Smooth muscle cell (in vitro differentiated cells): ENCODE measurements around the gene MCTP1. TPM values are rescaled to one million over a fixed set of nuclear protein-coding genes. Genes with fewer than 3 reads are reported as not detected.

Experiments used
- DNase-seq: peaks from one replicate; lab custom pipeline; 2025; ENCODE audit not compliant: unreplicated experiment; lab: John Stamatoyannopoulos, UW
- H2AFZ ChIP-seq: fragments of 200-600 bp; sonication (generic); 2 replicates; pipeline ENCODE4 v1.6.0; 2016; ENCODE audit warnings: antibody characterized with exemption, low read depth, mild to moderate bottlenecking
- H3F3A ChIP-seq: fragments of 200-600 bp; sonication (generic); 2 replicates; pipeline ENCODE4 v1.6.0; 2017; ENCODE audit warnings: antibody characterized with exemption, low read depth
- H3K27ac ChIP-seq: fragments of 200-600 bp; sonication (generic); 2 replicates; pipeline ENCODE4 v1.5.1; 2016; ENCODE audit warnings: low read depth, mild to moderate bottlenecking
- H3K27me3 ChIP-seq: fragments of 200-600 bp; sonication (generic); 2 replicates; pipeline ENCODE4 v1.6.1; 2016; ENCODE audit warnings: low read depth, mild to moderate bottlenecking
- H3K36me3 ChIP-seq: fragments of 200-600 bp; sonication (generic); 2 replicates; pipeline ENCODE4 v1.5.1; 2016; ENCODE audit warnings: low read depth
- H3K4me1 ChIP-seq: fragments of 200-600 bp; sonication (generic); 2 replicates; pipeline ENCODE4 v1.5.1; 2016; ENCODE audit warnings: low read depth
- H3K4me2 ChIP-seq: fragments of 200-600 bp; sonication (generic); 2 replicates; pipeline ENCODE4 v1.6.0; 2016; ENCODE audit warnings: mild to moderate bottlenecking
- H3K4me3 ChIP-seq: fragments of 200-600 bp; sonication (generic); 2 replicates; pipeline ENCODE4 v1.5.1; 2016; ENCODE audit warnings: mild to moderate bottlenecking
- H3K79me2 ChIP-seq: fragments of 200-600 bp; sonication (generic); 2 replicates; pipeline ENCODE4 v1.6.0; 2016; ENCODE audit warnings: low read depth, mild to moderate bottlenecking
- H3K9ac ChIP-seq: fragments of 200-600 bp; sonication (generic); 2 replicates; pipeline ENCODE4 v1.6.0; 2016; ENCODE audit warnings: low read depth
- H3K9me3 ChIP-seq: fragments of 200-600 bp; sonication (generic); replicated peaks from 2 replicates; pipeline ENCODE4 v1.5.1; 2016; ENCODE audit warnings: low read depth
- H4K20me1 ChIP-seq: fragments of 200-600 bp; sonication (generic); 2 replicates; pipeline ENCODE4 v1.6.0; 2016; ENCODE audit warnings: low read depth
- WGBS: methylation state at CpG from one replicate; pipeline ENCODE4 v1.1.7; 2016; ENCODE audit warnings: low lambda C conversion rate; 5-methylcytosine and 5-hydroxymethylcytosine counted together
- polyA plus RNA-seq: library from polyadenylated mRNA; unstranded; fragments of >200 nt; fragmentation: Nextera tagmentation; extraction: Ambion mirVana; gene quantifications from 2 replicates; pipeline ENCODE4 v1.2.1, GENCODE V29; 2016
- total RNA-seq: library from RNA; depleted of rRNA; stranded (reverse); fragments of >200 nt; gene quantifications from 2 replicates; pipeline ENCODE4 v1.2.3, GENCODE V29; 2014
- TF ChIP-seq, protein P1 (sequence below): fragments of 200-600 bp; sonication (generic); IDR thresholded peaks from 2 replicates; pipeline ENCODE4 v1.5.1; 2017; ENCODE audit warnings: borderline replicate concordance, mild to moderate bottlenecking, antibody characterized with exemption; ENCODE audit not compliant: insufficient read depth, poor library complexity, severe bottlenecking

MCTP1 gene
- total and polyA plus RNA-seq, 2 experiments from 2014 or later: 1.1 to 4.8 TPM

DNA sequence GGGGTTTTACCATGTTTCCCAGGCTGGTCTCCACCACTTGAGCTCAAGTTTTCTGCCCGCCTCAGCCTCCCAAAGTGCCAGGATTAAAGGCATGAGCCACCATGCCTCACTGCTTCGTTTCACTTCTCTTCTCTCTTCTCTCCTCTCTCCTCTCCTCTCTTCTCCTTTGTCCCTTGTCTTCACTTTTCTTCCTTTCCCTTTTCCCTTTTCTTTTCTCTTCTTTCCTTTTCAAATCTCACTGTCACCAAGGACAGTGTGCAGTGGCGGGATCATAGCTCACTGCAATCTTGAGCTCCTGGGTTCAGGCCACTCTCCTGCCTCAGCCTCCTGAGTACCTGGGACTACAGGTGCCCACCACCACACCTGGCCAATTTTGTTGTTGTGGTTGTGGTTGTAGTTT, 617.0 kb downstream of the MCTP1 start:
- Histone ChIP-seq H3K4me2 (no peak overlapping the region), H4K20me1 (no peaks in the 10 kb centered on the region), H3K27ac (no peak overlapping the region), H3K9me3 (no peaks in the 10 kb centered on the region), H3K9ac (no peak overlapping the region), H2AFZ (no peak overlapping the region), H3K79me2 (no peaks in the 10 kb centered on the region), H3K4me3 (no peak overlapping the region), H3K36me3 (no peaks in the 10 kb centered on the region), H3K4me1 (no peaks in the 10 kb centered on the region), H3F3A (no peaks in the 10 kb centered on the region), H3K27me3 (no peaks in the 10 kb centered on the region)
- DNase-seq: no peak
- TF ChIP-seq, protein P1, sequence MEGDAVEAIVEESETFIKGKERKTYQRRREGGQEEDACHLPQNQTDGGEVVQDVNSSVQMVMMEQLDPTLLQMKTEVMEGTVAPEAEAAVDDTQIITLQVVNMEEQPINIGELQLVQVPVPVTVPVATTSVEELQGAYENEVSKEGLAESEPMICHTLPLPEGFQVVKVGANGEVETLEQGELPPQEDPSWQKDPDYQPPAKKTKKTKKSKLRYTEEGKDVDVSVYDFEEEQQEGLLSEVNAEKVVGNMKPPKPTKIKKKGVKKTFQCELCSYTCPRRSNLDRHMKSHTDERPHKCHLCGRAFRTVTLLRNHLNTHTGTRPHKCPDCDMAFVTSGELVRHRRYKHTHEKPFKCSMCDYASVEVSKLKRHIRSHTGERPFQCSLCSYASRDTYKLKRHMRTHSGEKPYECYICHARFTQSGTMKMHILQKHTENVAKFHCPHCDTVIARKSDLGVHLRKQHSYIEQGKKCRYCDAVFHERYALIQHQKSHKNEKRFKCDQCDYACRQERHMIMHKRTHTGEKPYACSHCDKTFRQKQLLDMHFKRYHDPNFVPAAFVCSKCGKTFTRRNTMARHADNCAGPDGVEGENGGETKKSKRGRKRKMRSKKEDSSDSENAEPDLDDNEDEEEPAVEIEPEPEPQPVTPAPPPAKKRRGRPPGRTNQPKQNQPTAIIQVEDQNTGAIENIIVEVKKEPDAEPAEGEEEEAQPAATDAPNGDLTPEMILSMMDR: no peak
- 90% methylated on average over 3 of the region's 3 CpGs for WGBS

DNA sequence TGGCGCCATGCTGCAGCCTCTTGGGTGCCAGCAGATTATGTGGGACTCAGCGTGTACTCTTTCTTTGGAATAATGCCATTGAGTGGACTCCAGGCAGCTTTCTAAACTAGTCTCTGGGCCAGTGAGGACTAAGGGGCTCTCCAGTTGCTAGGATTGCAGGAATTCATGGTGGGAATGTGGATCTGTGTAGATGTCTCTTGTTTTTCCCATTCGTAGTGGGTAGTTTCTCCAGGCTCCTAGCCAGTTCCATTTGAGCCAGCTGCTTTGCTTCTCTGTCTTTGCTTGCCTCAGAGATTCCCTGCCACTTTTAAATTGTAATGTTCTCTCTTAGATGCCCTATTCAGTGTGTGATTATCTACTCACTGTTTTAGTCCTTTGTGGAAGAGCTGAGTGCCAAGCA, 623.8 kb downstream of the MCTP1 start:
- Histone ChIP-seq H3K27ac (no peak overlapping the region), H3K36me3 (no peaks in the 10 kb centered on the region), H3K79me2 (peaks cover 8% of the 10 kb centered on the region), H3K4me3 (no peak overlapping the region), H3K4me2 (no peak overlapping the region), H3F3A (no peaks in the 10 kb centered on the region), H3K9ac (no peak overlapping the region), H3K27me3 (no peaks in the 10 kb centered on the region), H3K9me3 (peaks cover 11% of the 10 kb centered on the region), H4K20me1 (no peaks in the 10 kb centered on the region), H3K4me1 (no peaks in the 10 kb centered on the region), H2AFZ (no peak overlapping the region)
- TF ChIP-seq, protein P1: no peak
- WGBS: 98% methylated on average over 3 of the region's 3 CpGs
- DNase-seq: no peak

DNA sequence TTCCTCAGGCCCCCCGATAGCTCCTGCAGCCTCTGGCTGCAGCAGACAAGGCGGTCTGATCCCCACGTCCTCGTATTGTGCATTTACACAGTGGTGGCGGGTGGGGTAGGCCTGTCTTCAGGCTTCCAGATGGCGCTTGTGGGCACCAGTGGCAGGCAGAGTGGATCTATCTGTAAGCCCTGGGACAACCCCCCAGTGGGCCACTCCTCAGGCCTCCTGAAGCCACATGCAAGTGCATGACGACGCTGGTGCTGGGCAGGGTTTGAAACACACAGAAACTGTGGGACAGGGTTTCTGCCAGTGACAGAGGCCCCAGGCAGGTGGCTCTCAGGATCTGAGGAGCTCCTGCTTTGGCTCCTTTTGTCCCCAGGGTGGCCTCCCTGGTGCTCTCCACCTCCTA, 624.4 kb downstream of the MCTP1 start:
- no peaks in the 10 kb centered on the region for H3K27me3 ChIP-seq
- TF ChIP-seq, protein P1: no peak
- H4K20me1 ChIP-seq: no peaks in the 10 kb centered on the region
- H3K36me3 ChIP-seq: no peaks in the 10 kb centered on the region
- H3K79me2 ChIP-seq: peaks cover 8% of the 10 kb centered on the region
- no peaks in the 10 kb centered on the region for H3F3A ChIP-seq
- 91% methylated on average over 8 of the region's 8 CpGs for WGBS
- H3K4me2 ChIP-seq: no peak overlapping the region
- H3K4me1 ChIP-seq: no peaks in the 10 kb centered on the region
- H3K9me3 ChIP-seq: peaks cover 11% of the 10 kb centered on the region
- no peak overlapping the region for H3K27ac ChIP-seq
- no peak for DNase-seq
- no peak overlapping the region for H3K4me3 ChIP-seq
- H2AFZ ChIP-seq: no peak overlapping the region
- H3K9ac ChIP-seq: no peak overlapping the region

DNA sequence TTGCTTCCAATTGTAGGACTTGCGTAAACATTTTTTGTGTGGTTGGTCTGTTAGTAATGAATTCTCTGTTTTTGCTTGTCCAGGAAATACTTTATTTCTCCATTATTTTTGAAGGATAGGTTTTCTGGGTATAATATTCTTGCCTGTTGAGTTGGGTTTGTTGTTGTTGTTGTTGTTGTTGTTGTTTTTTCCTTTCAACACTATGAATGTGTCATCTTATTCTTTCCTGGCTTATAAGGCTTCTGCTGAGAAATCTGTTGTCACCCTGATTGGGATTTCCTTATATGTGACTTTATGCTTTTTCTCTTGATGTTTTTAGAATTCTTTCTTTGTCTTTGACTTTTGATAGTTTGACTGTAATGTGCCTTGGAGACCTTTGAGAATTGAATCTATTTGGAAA, 626.6 kb downstream of the MCTP1 start:
- peaks cover 8% of the 10 kb centered on the region for H3K79me2 ChIP-seq
- H4K20me1 ChIP-seq: no peaks in the 10 kb centered on the region
- H3K36me3 ChIP-seq: no peaks in the 10 kb centered on the region
- no peak overlapping the region for H2AFZ ChIP-seq
- H3K9me3 ChIP-seq: peaks cover 16% of the 10 kb centered on the region
- no peak overlapping the region for H3K4me3 ChIP-seq
- no peaks in the 10 kb centered on the region for H3K27me3 ChIP-seq
- no peak overlapping the region for H3K27ac ChIP-seq
- no peak for DNase-seq
- H3F3A ChIP-seq: no peaks in the 10 kb centered on the region
- H3K9ac ChIP-seq: no peak overlapping the region
- no peak overlapping the region for H3K4me2 ChIP-seq
- 100% methylated on average over 1 of the region's 1 CpG for WGBS
- TF ChIP-seq, protein P1: no peak
- H3K4me1 ChIP-seq: no peaks in the 10 kb centered on the region
